HepG2 (cell line): ENCODE data around the gene CSKMT. TPM values are rescaled to one million over a fixed set of nuclear protein-coding genes. Genes with fewer than 3 reads are reported as not detected.

Experiments
- AKAP8 ChIP-seq: sonication (generic); formaldehyde crosslinking; IDR thresholded peaks from 2 replicates; pipeline ENCODE4 v1.5.1; 2020; ENCODE audit warnings: mild to moderate bottlenecking, missing genetic modification reagents
- CHCHD3 ChIP-seq: sonication (generic); formaldehyde crosslinking; IDR thresholded peaks from 2 replicates; pipeline ENCODE4 v1.8.0; 2022; ENCODE audit warnings: mild to moderate bottlenecking, missing genetic modification reagents, moderate library complexity
- CSRNP2 ChIP-seq: sonication (generic); formaldehyde crosslinking; conservative IDR thresholded peaks from 2 replicates; pipeline ENCODE4 v1.8.0; 2022; ENCODE audit warnings: low read depth, missing genetic modification reagents
- DR1 ChIP-seq: sonication (generic); formaldehyde crosslinking; IDR thresholded peaks from 2 replicates; pipeline ENCODE4 v1.8.0; 2021; ENCODE audit warnings: mild to moderate bottlenecking, missing genetic modification reagents, inconsistent platforms
- HNF4A ChIP-seq: sonication (generic); formaldehyde crosslinking; IDR thresholded peaks from 2 replicates; pipeline ENCODE4 v1.4.0; 2020; ENCODE audit warnings: missing genetic modification reagents
- HNRNPK ChIP-seq: fragments of 200-400 bp; formaldehyde crosslinking; IDR thresholded peaks from 2 replicates; pipeline ENCODE4 v1.6.1; 2018; ENCODE audit warnings: low read length, low read depth, moderate library complexity, mild to moderate bottlenecking; ENCODE audit not compliant: poor library complexity, severe bottlenecking
- MED13 ChIP-seq: sonication (generic); formaldehyde crosslinking; IDR thresholded peaks from 2 replicates; pipeline ENCODE4 v1.5.0; 2020; ENCODE audit warnings: missing genetic modification reagents
- NCOA1 ChIP-seq: sonication (generic); formaldehyde crosslinking; IDR thresholded peaks from 2 replicates; pipeline ENCODE4 v1.9.0; 2021; ENCODE audit warnings: missing genetic modification reagents
- NRL ChIP-seq: sonication (generic); formaldehyde crosslinking; IDR thresholded peaks from 2 replicates; pipeline ENCODE4 v1.5.0; 2020; ENCODE audit warnings: missing genetic modification reagents, mild to moderate bottlenecking, moderate library complexity, borderline replicate concordance
- RARA ChIP-seq: IDR thresholded peaks from 2 replicates; pipeline ENCODE4 v1.6.1; 2016; ENCODE audit warnings: missing genetic modification reagents, missing compliant biosample characterization
- SMC3 ChIP-seq: IDR thresholded peaks from 2 replicates; pipeline ENCODE4 v1.6.1; 2011; ENCODE audit warnings: low read length, improper control_type of control experiment
- ZNF205 ChIP-seq: IDR thresholded peaks from 2 replicates; pipeline ENCODE4 v1.6.1; 2018; ENCODE audit warnings: missing biosample characterization, missing genetic modification reagents
- ZNF280B ChIP-seq: sonication (generic); formaldehyde crosslinking; IDR thresholded peaks from 2 replicates; pipeline ENCODE4 v1.5.0; 2020; ENCODE audit warnings: missing genetic modification reagents, mild to moderate bottlenecking, borderline replicate concordance
- ZNF576 ChIP-seq: sonication (generic); formaldehyde crosslinking; IDR thresholded peaks from 2 replicates; pipeline ENCODE4 v1.4.0; 2020; ENCODE audit warnings: mild to moderate bottlenecking, missing genetic modification reagents
- ZNF788 ChIP-seq: sonication (generic); formaldehyde crosslinking; IDR thresholded peaks from 2 replicates; pipeline ENCODE4 v1.5.0; 2020; ENCODE audit warnings: mild to moderate bottlenecking, missing genetic modification reagents, borderline replicate concordance
- ZNF792 ChIP-seq: IDR thresholded peaks from 2 replicates; pipeline ENCODE4 v1.6.1; 2016
- polyA plus RNA-seq, 8 experiments: library from polyadenylated mRNA; depleted of rRNA in 3 of 8; stranded (reverse) in 7 of 8; unstranded in 1 of 8; fragments of >200 nt; fragmentation: Illumina TruSeq in 4 of 8; extraction: Trizol in 4 of 8; gene quantifications; 2 replicates each; pipeline versions ENCODE4 v1.2.1 to v1.2.3, GENCODE V29; 2011 to 2016; ENCODE audit warnings: low read depth in 4 of 8, missing spikeins in 1 of 8, mixed read lengths in 1 of 8; ENCODE audit not compliant: insufficient read depth in 1 of 8
- total RNA-seq, 5 experiments: library from RNA; depleted of rRNA; stranded (reverse); fragments of >200 nt; fragmentation: Illumina TruSeq; extraction: Trizol; gene quantifications; 2 replicates each; pipeline ENCODE4 v1.2.3, GENCODE V29; 2016; ENCODE audit warnings: low read depth in 1 of 5
- TF ChIP-seq, protein P1 (sequence below): sonication (generic); formaldehyde crosslinking; IDR thresholded peaks from 2 replicates; pipeline ENCODE4 v1.4.0; 2020; ENCODE audit warnings: mild to moderate bottlenecking, missing genetic modification reagents, borderline replicate concordance
- TF ChIP-seq, protein P2 (sequence below): sonication (generic); formaldehyde crosslinking; IDR thresholded peaks from 2 replicates; pipeline ENCODE4 v1.8.1; 2022; ENCODE audit warnings: low read depth, mild to moderate bottlenecking, missing genetic modification reagents

Gene CSKMT
- total and polyA plus RNA-seq, 2 of the 13 experiments (the other 11 are each of a cell fraction or from before 2014, with no cell fraction given) = 7.6 to 31.8 TPM

DNA sequence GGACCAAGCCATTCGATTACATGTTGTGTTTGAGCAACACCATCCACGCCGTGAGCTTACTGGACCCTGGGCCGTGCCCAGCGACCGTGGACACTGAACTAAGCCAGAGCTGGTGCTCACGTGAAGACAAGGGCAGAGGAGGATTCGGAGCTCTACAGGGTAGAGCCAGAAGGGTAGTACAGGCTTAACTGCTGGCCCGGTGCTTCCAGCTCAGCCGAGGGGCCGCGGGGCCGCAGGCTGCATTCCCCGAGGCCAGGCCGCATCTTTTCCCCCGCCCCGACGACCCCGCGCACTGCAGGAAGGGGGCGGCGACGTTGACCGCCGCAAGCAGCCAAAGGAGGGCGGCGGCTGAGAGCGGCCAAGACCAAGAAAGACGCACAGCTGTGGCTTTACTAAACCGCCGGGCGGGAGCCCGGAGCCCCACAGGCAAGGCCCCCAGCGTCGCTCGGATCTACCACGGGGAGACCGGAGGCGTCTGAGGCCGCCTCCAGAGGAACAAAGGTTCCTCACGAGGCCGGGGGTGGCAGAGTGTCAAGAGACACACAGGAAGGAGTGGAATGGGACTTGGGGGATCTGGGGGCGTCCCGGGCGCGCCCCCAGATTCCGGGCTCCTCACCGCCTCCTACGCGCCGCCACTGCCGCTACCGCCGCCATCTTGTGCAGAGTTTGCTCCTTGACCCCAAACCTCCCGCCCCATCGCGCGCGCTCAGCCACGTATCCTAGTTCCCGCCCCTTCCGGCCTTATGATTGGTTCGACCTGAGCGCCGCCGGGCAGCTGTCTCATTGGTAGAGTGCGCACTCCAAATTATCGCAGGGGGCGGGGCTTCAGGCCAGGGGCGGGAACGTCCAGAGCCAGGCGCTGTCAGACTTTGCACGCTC, 18.9 kb upstream of the CSKMT start, which contains the start of gene GANAB (continued):
- TF ChIP-seq, protein P1, sequence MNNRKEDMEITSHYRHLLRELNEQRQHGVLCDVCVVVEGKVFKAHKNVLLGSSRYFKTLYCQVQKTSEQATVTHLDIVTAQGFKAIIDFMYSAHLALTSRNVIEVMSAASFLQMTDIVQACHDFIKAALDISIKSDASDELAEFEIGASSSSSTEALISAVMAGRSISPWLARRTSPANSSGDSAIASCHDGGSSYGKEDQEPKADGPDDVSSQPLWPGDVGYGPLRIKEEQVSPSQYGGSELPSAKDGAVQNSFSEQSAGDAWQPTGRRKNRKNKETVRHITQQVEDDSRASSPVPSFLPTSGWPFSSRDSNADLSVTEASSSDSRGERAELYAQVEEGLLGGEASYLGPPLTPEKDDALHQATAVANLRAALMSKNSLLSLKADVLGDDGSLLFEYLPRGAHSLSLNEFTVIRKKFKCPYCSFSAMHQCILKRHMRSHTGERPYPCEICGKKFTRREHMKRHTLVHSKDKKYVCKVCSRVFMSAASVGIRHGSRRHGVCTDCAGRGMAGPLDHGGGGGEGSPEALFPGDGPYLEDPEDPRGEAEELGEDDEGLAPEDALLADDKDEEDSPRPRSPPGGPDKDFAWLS (CRISPR knock-in tag) = no peak
- TF ChIP-seq RARA (CRISPR knock-in tag) = peak; percentile 45; the same call in 1 of the 2 replicates
- TF ChIP-seq HNF4A (CRISPR knock-in tag) = peak; percentile 77
- no peak; the same call in 1 of the 2 replicates for TF ChIP-seq ZNF792 (CRISPR knock-in tag)
- no peak for TF ChIP-seq SMC3
- TF ChIP-seq HNRNPK = peak; percentile 63
- TF ChIP-seq, protein P2, sequence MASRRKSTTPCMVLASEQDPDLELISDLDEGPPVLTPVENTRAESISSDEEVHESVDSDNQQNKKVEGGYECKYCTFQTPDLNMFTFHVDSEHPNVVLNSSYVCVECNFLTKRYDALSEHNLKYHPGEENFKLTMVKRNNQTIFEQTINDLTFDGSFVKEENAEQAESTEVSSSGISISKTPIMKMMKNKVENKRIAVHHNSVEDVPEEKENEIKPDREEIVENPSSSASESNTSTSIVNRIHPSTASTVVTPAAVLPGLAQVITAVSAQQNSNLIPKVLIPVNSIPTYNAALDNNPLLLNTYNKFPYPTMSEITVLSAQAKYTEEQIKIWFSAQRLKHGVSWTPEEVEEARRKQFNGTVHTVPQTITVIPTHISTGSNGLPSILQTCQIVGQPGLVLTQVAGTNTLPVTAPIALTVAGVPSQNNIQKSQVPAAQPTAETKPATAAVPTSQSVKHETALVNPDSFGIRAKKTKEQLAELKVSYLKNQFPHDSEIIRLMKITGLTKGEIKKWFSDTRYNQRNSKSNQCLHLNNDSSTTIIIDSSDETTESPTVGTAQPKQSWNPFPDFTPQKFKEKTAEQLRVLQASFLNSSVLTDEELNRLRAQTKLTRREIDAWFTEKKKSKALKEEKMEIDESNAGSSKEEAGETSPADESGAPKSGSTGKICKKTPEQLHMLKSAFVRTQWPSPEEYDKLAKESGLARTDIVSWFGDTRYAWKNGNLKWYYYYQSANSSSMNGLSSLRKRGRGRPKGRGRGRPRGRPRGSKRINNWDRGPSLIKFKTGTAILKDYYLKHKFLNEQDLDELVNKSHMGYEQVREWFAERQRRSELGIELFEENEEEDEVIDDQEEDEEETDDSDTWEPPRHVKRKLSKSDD (CRISPR knock-in tag) = 0 out of 2 replicates have a peak, but pooled peaks have one; percentile 44
- no peak for TF ChIP-seq NRL (CRISPR knock-in tag)
- peak; percentile 57 for TF ChIP-seq ZNF280B (CRISPR knock-in tag)
- TF ChIP-seq NCOA1 (CRISPR knock-in tag) = peak; percentile 63; the same call in 1 of the 2 replicates
- TF ChIP-seq ZNF788 (CRISPR knock-in tag) = no peak
- 0 out of 2 replicates have a peak, but pooled peaks have one; percentile 26 for TF ChIP-seq MED13 (CRISPR knock-in tag)
- no peak for TF ChIP-seq CSRNP2 (CRISPR knock-in tag)
- TF ChIP-seq AKAP8 (CRISPR knock-in tag) = no peak; the same call in 1 of the 2 replicates
- peak; percentile 64; the same call in 1 of the 2 replicates for TF ChIP-seq DR1 (CRISPR knock-in tag)
- no peak for TF ChIP-seq ZNF205
- no peak for TF ChIP-seq ZNF576 (CRISPR knock-in tag)
- no peak for TF ChIP-seq CHCHD3 (CRISPR knock-in tag)
